ENCODE measurements around the gene FLT3LG. TPM values are rescaled to one million over a fixed set of nuclear protein-coding genes. Genes with fewer than 3 reads are reported as not detected.

The FLT3LG gene
- total RNA-seq, 1 experiment from 2014 or later, result 1.5 TPM

GRCh38 chr19:49534632-49535385 lies 60.8 kb downstream of the FLT3LG start:
- Mint-ChIP-seq H3K36me3 (ENCODE audit: insufficient read depth, unreplicated experiment) (no peaks in the 10 kb centered on the region), H3K4me3 (ENCODE audit: unreplicated experiment) (peak overlapping the region; percentile 73), H3K4me1 (ENCODE audit: insufficient read depth, unreplicated experiment) (peaks cover 6% of the 10 kb centered on the region), H3K9me3 (ENCODE audit: unreplicated experiment) (no peaks in the 10 kb centered on the region), H3K27ac (ENCODE audit: low read depth, unreplicated experiment) (no peak overlapping the region), H3K27me3 (ENCODE audit: insufficient read depth, unreplicated experiment) (peaks cover 11% of the 10 kb centered on the region)
- POLR2A ChIA-PET, result interaction anchor here (0.9 kb wide), 1 partner anchor 14 kb away, joined by 4 read pairs; no protein-coding TSS in a partner anchor
- CTCF ChIA-PET, result interaction anchor here (0.6 to 4.3 kb wide), 4 partner anchors 12 to 35 kb away, joined by 3 to 26 read pairs (median 4); no protein-coding TSS in a partner anchor
- intact Hi-C loops (cut with micrococcal nuclease), result no loop called here
- TF ChIP-seq CTCF (IDR thresholded peaks at IDR 0.05; ENCODE audit: unreplicated experiment), result no peak
- no peak for DNase-seq (ENCODE audit: unreplicated experiment)
- BruUV-seq (replicated peaks), result no TSS peak

Small RNA genes lying within 50 kb of the gene (microRNA-seq; reads per million reads assigned to microRNA genes)
- 0.93 reads per million for gene MIR150

Other genes with a start within 250 kb of the FLT3LG start
- 0.39 TPM in 1 of 2 replicates, not detected in the other for gene SLC6A16, start 149.0 kb upstream of the FLT3LG start, total RNA-seq (2022)
- not detected in 2 replicates for gene CD37, start 138.8 kb upstream of the FLT3LG start, total RNA-seq (2022)
- gene TEAD2, start 111.8 kb upstream of the FLT3LG start, total RNA-seq (2022), result 3.5 and 6.2 TPM in 2 replicates
- gene DKKL1, start 110.3 kb upstream of the FLT3LG start, total RNA-seq (2022), result 0.56 TPM in 1 of 2 replicates, not detected in the other
- not detected in 2 replicates for gene KASH5, start 86.0 kb upstream of the FLT3LG start, total RNA-seq (2022)
- not detected in 2 replicates for gene PTH2, start 50.8 kb upstream of the FLT3LG start, total RNA-seq (2022)
- gene GFY, start 48.8 kb upstream of the FLT3LG start, total RNA-seq (2022), result not detected in 2 replicates
- gene SLC17A7, start 32.7 kb upstream of the FLT3LG start, total RNA-seq (2022), result not detected in 2 replicates
- 86.3 and 116 TPM in 2 replicates for gene PIH1D1, start 22.4 kb upstream of the FLT3LG start, total RNA-seq (2022)
- gene ALDH16A1, start 21.0 kb upstream of the FLT3LG start, total RNA-seq (2022), result 28.4 and 34.2 TPM in 2 replicates
- gene RPL13A, start 13.4 kb downstream of the FLT3LG start, total RNA-seq (2022), result 3,716 and 3,819 TPM in 2 replicates
- 2,096 and 2,306 TPM in 2 replicates for gene RPS11, start 22.2 kb downstream of the FLT3LG start, total RNA-seq (2022)
- not detected in 2 replicates for gene FCGRT, start 38.4 kb downstream of the FLT3LG start, total RNA-seq (2022)
- not detected in 2 replicates for gene RCN3, start 53.8 kb downstream of the FLT3LG start, total RNA-seq (2022)
- gene NOSIP, start 106.3 kb downstream of the FLT3LG start, total RNA-seq (2022), result 54.4 and 57.9 TPM in 2 replicates
- 3.9 and 4.7 TPM in 2 replicates for gene PRRG2, start 107.1 kb downstream of the FLT3LG start, total RNA-seq (2022)
- gene PRR12, start 117.0 kb downstream of the FLT3LG start, total RNA-seq (2022), result 19.0 and 20.2 TPM in 2 replicates
- 37.6 and 56.5 TPM in 2 replicates for gene RRAS, start 165.9 kb downstream of the FLT3LG start, total RNA-seq (2022)
- gene SCAF1, start 168.0 kb downstream of the FLT3LG start, total RNA-seq (2022), result 81.3 and 101 TPM in 2 replicates
- 65.6 and 82.2 TPM in 2 replicates for gene IRF3, start 191.6 kb downstream of the FLT3LG start, total RNA-seq (2022)
- 29.4 and 36.0 TPM in 2 replicates for gene BCL2L12, start 191.7 kb downstream of the FLT3LG start, total RNA-seq (2022)
- gene PRMT1, start 203.1 kb downstream of the FLT3LG start, total RNA-seq (2022), result 236 and 304 TPM in 2 replicates
- 1.8 and 2.9 TPM in 2 replicates for gene ADM5, start 215.4 kb downstream of the FLT3LG start, total RNA-seq (2022)
- not detected in 2 replicates for gene CPT1C, start 216.9 kb downstream of the FLT3LG start, total RNA-seq (2022)